ENCODE results near the gene MCM9. TPM values are rescaled to one million over a fixed set of nuclear protein-coding genes. Genes with fewer than 3 reads are reported as not detected.

Gene MCM9
- total and polyA plus RNA-seq, 2 of the 4 experiments (the other 2 are of a cell fraction) = 3.5 to 7.2 TPM

DNA sequence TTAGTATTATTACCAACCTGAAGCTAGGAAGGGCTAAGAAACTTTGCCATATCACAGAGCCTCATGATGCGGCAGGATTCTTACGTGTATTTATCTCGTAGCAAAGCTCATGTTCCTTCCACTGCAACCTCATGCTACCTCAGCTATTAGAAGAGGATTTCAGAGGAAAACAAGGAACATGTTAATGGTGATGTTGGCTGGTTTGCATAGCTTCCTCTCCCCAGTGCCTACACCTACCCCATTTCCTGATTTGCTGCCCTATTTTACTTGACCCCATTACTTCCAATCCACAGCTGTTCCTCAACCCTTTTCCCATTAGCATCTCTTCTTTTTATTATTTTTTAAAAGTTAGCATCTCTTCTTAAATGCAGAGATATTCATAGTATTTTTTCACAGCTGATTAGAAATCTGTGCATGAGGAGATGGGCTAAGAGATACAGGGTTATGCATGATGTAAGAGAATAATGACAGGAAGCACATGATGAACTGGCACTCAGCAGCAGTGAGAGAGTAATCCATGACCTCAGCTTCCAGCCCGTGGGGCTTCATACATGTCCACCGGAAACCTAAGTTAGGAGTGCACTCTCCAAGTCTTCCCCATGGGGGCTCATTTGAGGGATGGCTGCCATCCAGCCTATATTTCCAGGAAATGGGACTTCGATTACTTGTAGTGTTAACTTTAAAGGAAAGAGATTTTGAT lies 147.1 kb downstream of the MCM9 start:
- H3K4me2 ChIP-seq (ENCODE audit: low read depth, low read length) = no peak overlapping the region
- H3K27ac ChIP-seq (ENCODE audit: insufficient read depth, low read length) = no peak overlapping the region
- no peak overlapping the region for H3K9ac ChIP-seq (ENCODE audit: low read depth, low read length)
- DNase-seq = no peak
- H3K4me1 ChIP-seq (ENCODE audit: control insufficient read depth, insufficient read depth, low read length) = peaks cover 8% of the 10 kb centered on the region
- H2AK9ac ChIP-seq (replicated peaks; ENCODE audit: low read depth, low read length, poor library complexity) = no peak overlapping the region
- no peak overlapping the region for H4K91ac ChIP-seq (ENCODE audit: insufficient read depth, low read depth, low read length)
- ChIA-PET CTCF (interaction anchor here (0.5 to 1.4 kb wide), 4 partner anchors 12 to 246 kb away, joined by 3 to 6 read pairs (median 4); no protein-coding TSS in a partner anchor), POLR2A (ENCODE audit: unreplicated experiment) (no interaction called here)
- H2AK5ac ChIP-seq (ENCODE audit: low read depth, low read length) = no peak overlapping the region
- H4K20me1 ChIP-seq (ENCODE audit: insufficient read depth, low read length) = no peaks in the 10 kb centered on the region
- no peak overlapping the region for H3K4me3 ChIP-seq (ENCODE audit: insufficient read depth, low read depth, low read length)
- H2AFZ ChIP-seq (replicated peaks; ENCODE audit: low read length, poor library complexity) = no peak overlapping the region
- H3K14ac ChIP-seq (replicated peaks; ENCODE audit: low read depth, low read length) = no peak overlapping the region
- H2BK20ac ChIP-seq (ENCODE audit: low read depth, low read length) = no peak overlapping the region
- 0 out of 2 replicates have a peak, but pooled peaks cover 2% of the 10 kb centered on the region for H3K9me3 ChIP-seq (ENCODE audit: control insufficient read depth, insufficient read depth, low read length)
- no peak overlapping the region for H2BK120ac ChIP-seq (ENCODE audit: low read depth, low read length)
- H3K27me3 ChIP-seq (ENCODE audit: control insufficient read depth, insufficient read depth, low read length) = no peaks in the 10 kb centered on the region
- BruUV-seq (replicated peaks) = no TSS peak
- dilution Hi-C loops (cut with HindIII; ENCODE audit: low sequenced_read_pairs, unreplicated experiment) = no loop called here
- no peak overlapping the region for H3K23ac ChIP-seq (ENCODE audit: low read depth, low read length)
- no peak overlapping the region for H2BK15ac ChIP-seq (ENCODE audit: low read depth, low read length)
- 55% methylated on average over 2 of the region's 6 CpGs; no CpG with 5 or more reads in 1 of the 2 experiments for WGBS, 2 experiments (ENCODE audit: extremely low coverage in 2 of 2, insufficient read length in 1 of 2)
- H3K56ac ChIP-seq (ENCODE audit: extremely low read depth, insufficient read depth, low read length) = no peak overlapping the region
- no peak for ATAC-seq (ENCODE audit: low read depth)
- no peaks in the 10 kb centered on the region for H3K79me1 ChIP-seq (ENCODE audit: low read depth in 1 of 2, low read length in 2 of 2)
- no peak for TF ChIP-seq USF2 (IDR thresholded peaks at IDR 0.05; ENCODE audit: low read depth, low read length)
- TF ChIP-seq RAD21 (IDR thresholded peaks at IDR 0.05; ENCODE audit: low read length) = no peak
- no peak for TF ChIP-seq BHLHE40 (IDR thresholded peaks at IDR 0.05; ENCODE audit: low read depth, low read length)
- no peak for TF ChIP-seq POLR2A (IDR thresholded peaks at IDR 0.05; ENCODE audit: low read depth, low read length)
- no peak for TF ChIP-seq MAFK (IDR thresholded peaks at IDR 0.05; ENCODE audit: low read depth, low read length)
- no peak for TF ChIP-seq NFE2L2 (IDR thresholded peaks at IDR 0.05; ENCODE audit: low read depth, low read length)
- TF ChIP-seq, protein P1, sequence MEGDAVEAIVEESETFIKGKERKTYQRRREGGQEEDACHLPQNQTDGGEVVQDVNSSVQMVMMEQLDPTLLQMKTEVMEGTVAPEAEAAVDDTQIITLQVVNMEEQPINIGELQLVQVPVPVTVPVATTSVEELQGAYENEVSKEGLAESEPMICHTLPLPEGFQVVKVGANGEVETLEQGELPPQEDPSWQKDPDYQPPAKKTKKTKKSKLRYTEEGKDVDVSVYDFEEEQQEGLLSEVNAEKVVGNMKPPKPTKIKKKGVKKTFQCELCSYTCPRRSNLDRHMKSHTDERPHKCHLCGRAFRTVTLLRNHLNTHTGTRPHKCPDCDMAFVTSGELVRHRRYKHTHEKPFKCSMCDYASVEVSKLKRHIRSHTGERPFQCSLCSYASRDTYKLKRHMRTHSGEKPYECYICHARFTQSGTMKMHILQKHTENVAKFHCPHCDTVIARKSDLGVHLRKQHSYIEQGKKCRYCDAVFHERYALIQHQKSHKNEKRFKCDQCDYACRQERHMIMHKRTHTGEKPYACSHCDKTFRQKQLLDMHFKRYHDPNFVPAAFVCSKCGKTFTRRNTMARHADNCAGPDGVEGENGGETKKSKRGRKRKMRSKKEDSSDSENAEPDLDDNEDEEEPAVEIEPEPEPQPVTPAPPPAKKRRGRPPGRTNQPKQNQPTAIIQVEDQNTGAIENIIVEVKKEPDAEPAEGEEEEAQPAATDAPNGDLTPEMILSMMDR (conservative IDR thresholded peaks at IDR 0.05; ENCODE audit: low read depth, low read length) = no peak
- no peak for TF ChIP-seq SMC3 (IDR thresholded peaks at IDR 0.05; ENCODE audit: low read depth, low read length)
- no peak for TF ChIP-seq CHD1 (IDR thresholded peaks at IDR 0.05; ENCODE audit: low read depth, low read length)
- no peak for TF ChIP-seq CEBPB (IDR thresholded peaks at IDR 0.05; ENCODE audit: low read depth, low read length)
- no peak for TF ChIP-seq MXI1 (IDR thresholded peaks at IDR 0.05; ENCODE audit: borderline replicate concordance, low read depth, low read length)
- TF ChIP-seq FOS (IDR thresholded peaks at IDR 0.05; ENCODE audit: low read depth, low read length) = no peak
- no peak for TF ChIP-seq ELK1 (IDR thresholded peaks at IDR 0.05; ENCODE audit: borderline replicate concordance, low read depth, low read length)
- no peak for TF ChIP-seq MAZ (IDR thresholded peaks at IDR 0.05; ENCODE audit: borderline replicate concordance, low read depth, low read length)
- TF ChIP-seq RFX5 (IDR thresholded peaks at IDR 0.05; ENCODE audit: low read depth, low read length) = no peak
- no peak for TF ChIP-seq RCOR1 (IDR thresholded peaks at IDR 0.05; ENCODE audit: insufficient replicate concordance, low read length)
- no peak overlapping the region for H4K5ac ChIP-seq (ENCODE audit: low read depth, low read length)
- no peak overlapping the region for H3K18ac ChIP-seq (ENCODE audit: low read depth, low read length)
- no peaks in the 10 kb centered on the region for H3K36me3 ChIP-seq (ENCODE audit: control insufficient read depth, insufficient read depth, low read length)
- no peak overlapping the region for H3K4ac ChIP-seq (ENCODE audit: low read depth, low read length)
- H3K9me1 ChIP-seq (ENCODE audit: insufficient read depth, low read length) = peaks cover 7% of the 10 kb centered on the region
- in situ Hi-C loops (cut with MboI; ENCODE audit: low sequenced_read_pairs) = no loop called here
- no peak overlapping the region for H4K8ac ChIP-seq (ENCODE audit: low read depth in 2 of 2, low read length in 2 of 2)
- no peak overlapping the region for H2BK5ac ChIP-seq (ENCODE audit: low read depth, low read length, poor library complexity, severe bottlenecking)
- intact Hi-C loops (cut with micrococcal nuclease) = no loop called here

All from IMR-90 (cell line).